GM23338 (cell line): Measurements from ENCODE around the gene FXYD7. TPM values are rescaled to one million over a fixed set of nuclear protein-coding genes. Genes with fewer than 3 reads are reported as not detected.
A peak's percentile ranks its signal among the peaks of the same experiment; 100 is the strongest.

Experiments used
- ATAC-seq: fragments of 200-7000 bp; cut with Tn5 transposase; 3 replicates; pipeline ENCODE4 v1.9.1; 2020
- DNase-seq: peaks from one replicate; pipeline ENCODE4 v3.0.0-alpha.2; 2015; ENCODE audit warnings: low spot score
- H2AFZ ChIP-seq: fragments of 200-600 bp; sonication (generic); 2 replicates; pipeline ENCODE4 v1.8.0; 2016; ENCODE audit warnings: antibody characterized with exemption, mild to moderate bottlenecking, moderate library complexity
- H3F3A ChIP-seq: fragments of 200-600 bp; sonication (generic); replicated peaks from 2 replicates; pipeline ENCODE4 v1.8.0; 2017; ENCODE audit warnings: antibody characterized with exemption, mixed run types, low read depth
- H3K27ac ChIP-seq: fragments of 200-600 bp; sonication (generic); 2 replicates; pipeline ENCODE4 v1.6.1; 2016; ENCODE audit warnings: low read depth
- H3K27me3 ChIP-seq: fragments of 200-600 bp; sonication (generic); 2 replicates; pipeline ENCODE4 v1.8.0; 2016; ENCODE audit warnings: mild to moderate bottlenecking, mixed run types, moderate library complexity; ENCODE audit not compliant: insufficient read depth
- H3K36me3 ChIP-seq: fragments of 200-600 bp; sonication (generic); 2 replicates; pipeline ENCODE4 v1.8.0; 2016; ENCODE audit warnings: mild to moderate bottlenecking; ENCODE audit not compliant: insufficient read depth
- H3K4me1 ChIP-seq: fragments of 200-600 bp; sonication (generic); 2 replicates; pipeline ENCODE4 v1.8.0; 2016; ENCODE audit warnings: mild to moderate bottlenecking, moderate library complexity; ENCODE audit not compliant: insufficient read depth
- H3K4me2 ChIP-seq: fragments of 200-600 bp; sonication (generic); 2 replicates; pipeline ENCODE4 v1.7.1; 2017; ENCODE audit warnings: mixed run types
- H3K4me3 ChIP-seq: fragments of 200-600 bp; sonication (generic); 2 replicates; pipeline ENCODE4 v1.6.1; 2016; ENCODE audit warnings: mixed run types
- H3K79me2 ChIP-seq: fragments of 200-600 bp; sonication (generic); replicated peaks from 2 replicates; pipeline ENCODE4 v1.8.0; 2017; ENCODE audit warnings: mild to moderate bottlenecking; ENCODE audit not compliant: insufficient read depth
- H3K9me2 ChIP-seq: fragments of 200-600 bp; sonication (generic); 2 replicates; pipeline ENCODE4 v1.8.0; 2017; ENCODE audit not compliant: insufficient read depth
- H4K20me1 ChIP-seq: fragments of 200-600 bp; sonication (generic); replicated peaks from 2 replicates; pipeline ENCODE4 v1.8.0; 2017; ENCODE audit warnings: mild to moderate bottlenecking; ENCODE audit not compliant: insufficient read depth
- H3K27ac Mint-ChIP-seq: 2 replicates; pipeline ENCODE4 v1.8.0; 2020; ENCODE audit warnings: inconsistent platforms, mild to moderate bottlenecking, moderate library complexity, mixed read lengths
- H3K27me3 Mint-ChIP-seq: 3 replicates; pipeline ENCODE4 v1.8.0; 2022; ENCODE audit warnings: low read depth, mild to moderate bottlenecking, moderate library complexity, mixed read lengths, inconsistent platforms; ENCODE audit not compliant: insufficient read depth, poor library complexity
- H3K36me3 Mint-ChIP-seq: 3 replicates; pipeline ENCODE4 v1.8.0; 2021; ENCODE audit warnings: low read depth, mild to moderate bottlenecking, inconsistent platforms, moderate library complexity, mixed read lengths
- H3K4me1 Mint-ChIP-seq: 3 replicates; pipeline ENCODE4 v1.8.0; 2020; ENCODE audit warnings: mild to moderate bottlenecking, inconsistent platforms, mixed read lengths
- H3K4me3 Mint-ChIP-seq: 3 replicates; pipeline ENCODE4 v1.8.0; 2021; ENCODE audit warnings: moderate library complexity, mild to moderate bottlenecking, inconsistent platforms, mixed read lengths
- H3K9me3 Mint-ChIP-seq: 3 replicates; pipeline ENCODE4 v1.8.0; 2020; ENCODE audit warnings: moderate library complexity, mild to moderate bottlenecking, inconsistent platforms, mixed read lengths
- CREB1 ChIP-seq: fragments of 250-450 bp; sonication (Bioruptor Pico); IDR thresholded peaks from 2 replicates; pipeline ENCODE4 v1.5.0; 2020; ENCODE audit warnings: low read depth, mild to moderate bottlenecking, moderate library complexity
- EZH2 ChIP-seq: fragments of 200-600 bp; sonication (generic); IDR thresholded peaks from one replicate; pipeline ENCODE4 v1.8.0; 2017; ENCODE audit warnings: antibody characterized with exemption, mild to moderate bottlenecking, low read depth; ENCODE audit not compliant: unreplicated experiment
- JUNB ChIP-seq: IDR thresholded peaks from one replicate; pipeline ENCODE4 v1.6.1; 2016; ENCODE audit warnings: antibody characterized with exemption; ENCODE audit not compliant: unreplicated experiment
- NANOG ChIP-seq: IDR thresholded peaks from 2 replicates; pipeline ENCODE4 v1.6.1; 2016; ENCODE audit warnings: antibody characterized with exemption, borderline replicate concordance
- STAT1 ChIP-seq: IDR thresholded peaks from one replicate; pipeline ENCODE4 v1.6.1; 2016; ENCODE audit warnings: antibody characterized with exemption; ENCODE audit not compliant: unreplicated experiment
- polyA plus RNA-seq: library from polyadenylated mRNA; unstranded; fragments of >200 nt; fragmentation: Nextera tagmentation; extraction: Ambion mirVana; gene quantifications from 2 replicates; pipeline ENCODE4 v1.2.1, GENCODE V29; 2016
- total RNA-seq: library from RNA; depleted of rRNA; stranded (reverse); fragments of >200 nt; shearing (Covaris generic); gene quantifications from 2 replicates; pipeline ENCODE4 v1.2.3, GENCODE V29; 2014
- TF ChIP-seq, protein P1 (sequence below): IDR thresholded peaks from one replicate; pipeline ENCODE4 v1.6.1; 2018; ENCODE audit warnings: antibody characterized with exemption; ENCODE audit not compliant: unreplicated experiment
- TF ChIP-seq, protein P2 (sequence below), 2 experiments: fragments of 200-600 bp in 1 of 2; sonication (generic) in 1 of 2; conservative IDR thresholded peaks; 2 replicates each; pipeline versions ENCODE4 v1.5.1 to v1.6.1; 2016 to 2017; ENCODE audit warnings: antibody characterized with exemption in 2 of 2, low read depth in 2 of 2, mild to moderate bottlenecking in 2 of 2, moderate library complexity in 1 of 2
- TF ChIP-seq, protein P3 (sequence below): IDR thresholded peaks from 2 replicates; pipeline ENCODE4 v1.6.1; 2016; ENCODE audit warnings: antibody characterized with exemption

FXYD7 gene
- total and polyA plus RNA-seq, 2 experiments from 2014 or later, result 9.6 to 44.0 TPM

DNA sequence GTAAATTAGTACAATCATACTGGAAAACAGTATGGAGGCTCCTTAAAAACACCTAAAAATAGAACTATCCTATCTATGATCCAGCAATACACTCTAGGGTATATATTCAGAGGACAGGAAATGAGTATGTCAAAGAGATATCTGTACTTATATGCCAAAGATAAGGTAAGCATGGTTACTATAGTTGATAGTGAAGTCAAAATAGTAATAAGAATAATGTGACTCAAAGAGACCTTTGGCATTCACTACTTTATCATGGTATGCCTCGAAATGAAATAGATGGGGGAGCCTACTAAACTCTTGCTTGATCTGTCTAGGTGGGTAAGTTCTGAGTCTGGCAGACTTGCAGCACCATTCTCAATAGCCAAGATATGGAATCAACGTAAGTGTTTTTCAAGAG lies 41.8 kb downstream of the FXYD7 start (continued):
- TF ChIP-seq, protein P1, sequence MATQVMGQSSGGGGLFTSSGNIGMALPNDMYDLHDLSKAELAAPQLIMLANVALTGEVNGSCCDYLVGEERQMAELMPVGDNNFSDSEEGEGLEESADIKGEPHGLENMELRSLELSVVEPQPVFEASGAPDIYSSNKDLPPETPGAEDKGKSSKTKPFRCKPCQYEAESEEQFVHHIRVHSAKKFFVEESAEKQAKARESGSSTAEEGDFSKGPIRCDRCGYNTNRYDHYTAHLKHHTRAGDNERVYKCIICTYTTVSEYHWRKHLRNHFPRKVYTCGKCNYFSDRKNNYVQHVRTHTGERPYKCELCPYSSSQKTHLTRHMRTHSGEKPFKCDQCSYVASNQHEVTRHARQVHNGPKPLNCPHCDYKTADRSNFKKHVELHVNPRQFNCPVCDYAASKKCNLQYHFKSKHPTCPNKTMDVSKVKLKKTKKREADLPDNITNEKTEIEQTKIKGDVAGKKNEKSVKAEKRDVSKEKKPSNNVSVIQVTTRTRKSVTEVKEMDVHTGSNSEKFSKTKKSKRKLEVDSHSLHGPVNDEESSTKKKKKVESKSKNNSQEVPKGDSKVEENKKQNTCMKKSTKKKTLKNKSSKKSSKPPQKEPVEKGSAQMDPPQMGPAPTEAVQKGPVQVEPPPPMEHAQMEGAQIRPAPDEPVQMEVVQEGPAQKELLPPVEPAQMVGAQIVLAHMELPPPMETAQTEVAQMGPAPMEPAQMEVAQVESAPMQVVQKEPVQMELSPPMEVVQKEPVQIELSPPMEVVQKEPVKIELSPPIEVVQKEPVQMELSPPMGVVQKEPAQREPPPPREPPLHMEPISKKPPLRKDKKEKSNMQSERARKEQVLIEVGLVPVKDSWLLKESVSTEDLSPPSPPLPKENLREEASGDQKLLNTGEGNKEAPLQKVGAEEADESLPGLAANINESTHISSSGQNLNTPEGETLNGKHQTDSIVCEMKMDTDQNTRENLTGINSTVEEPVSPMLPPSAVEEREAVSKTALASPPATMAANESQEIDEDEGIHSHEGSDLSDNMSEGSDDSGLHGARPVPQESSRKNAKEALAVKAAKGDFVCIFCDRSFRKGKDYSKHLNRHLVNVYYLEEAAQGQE, result no peak

DNA sequence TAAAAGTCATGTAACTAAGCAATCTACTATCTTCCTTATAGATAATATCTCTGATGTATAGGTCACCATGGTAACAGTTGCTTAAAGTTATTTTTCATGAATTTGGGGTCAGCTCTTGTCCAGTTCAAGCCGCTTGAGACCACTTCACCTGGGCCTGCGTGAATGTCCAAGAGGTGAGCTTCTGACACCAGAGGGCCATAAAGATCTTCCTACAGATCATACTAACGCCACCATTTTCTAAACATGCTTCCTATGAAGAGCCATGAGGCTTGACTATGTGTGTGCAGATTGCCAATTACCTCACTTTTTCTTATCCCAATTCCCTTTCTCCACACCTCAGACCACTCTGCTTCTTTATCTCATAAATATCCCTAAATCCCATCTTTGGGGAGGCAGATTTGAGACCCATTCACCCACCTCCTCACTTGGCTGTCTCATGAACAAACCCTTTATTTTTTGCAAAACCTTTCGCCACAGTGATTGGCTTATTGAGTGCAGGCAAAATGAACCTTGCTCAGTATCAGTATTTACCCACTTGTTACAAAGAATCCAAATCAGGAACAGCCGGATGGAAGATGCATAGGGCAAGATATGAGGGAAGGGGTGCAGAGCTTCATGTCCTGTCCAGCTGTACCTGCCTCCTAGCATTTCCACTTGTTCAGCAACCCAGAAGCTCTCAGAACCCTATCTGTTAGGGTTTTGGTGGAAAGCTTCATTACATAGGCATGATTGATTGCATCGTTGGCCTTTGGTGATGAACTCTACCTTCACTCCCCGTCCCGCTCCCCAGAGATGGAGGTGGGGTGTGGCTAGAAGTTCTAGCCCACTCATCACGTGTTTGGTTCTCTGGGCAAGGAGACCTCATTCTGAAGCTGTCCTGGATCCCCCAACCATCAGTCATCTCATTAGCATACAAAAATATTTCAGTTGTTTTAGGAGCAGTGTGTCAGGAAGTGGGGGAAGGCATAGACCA lies 51.2 kb downstream of the FXYD7 start:
- Mint-ChIP-seq H3K4me1 (peaks cover 5% of the 10 kb centered on the region; the same call in 2 of the 3 replicates), H3K4me3 (no peak overlapping the region), H3K27ac (no peak overlapping the region), H3K9me3 (0 out of 3 replicates have a peak, but pooled peaks cover 3% of the 10 kb centered on the region), H3K36me3 (no peaks in the 10 kb centered on the region), H3K27me3 (peaks cover 1% of the 10 kb centered on the region)
- peak overlapping the region; percentile 40 for H2AFZ ChIP-seq
- H3K9me2 ChIP-seq, result no peaks in the 10 kb centered on the region
- no peak overlapping the region for H3K4me2 ChIP-seq
- no peak for ATAC-seq
- H4K20me1 ChIP-seq, result no peaks in the 10 kb centered on the region
- H3K79me2 ChIP-seq, result no peaks in the 10 kb centered on the region
- H3F3A ChIP-seq, result no peaks in the 10 kb centered on the region
- H3K27ac ChIP-seq, result no peak overlapping the region
- TF ChIP-seq, protein P2, sequence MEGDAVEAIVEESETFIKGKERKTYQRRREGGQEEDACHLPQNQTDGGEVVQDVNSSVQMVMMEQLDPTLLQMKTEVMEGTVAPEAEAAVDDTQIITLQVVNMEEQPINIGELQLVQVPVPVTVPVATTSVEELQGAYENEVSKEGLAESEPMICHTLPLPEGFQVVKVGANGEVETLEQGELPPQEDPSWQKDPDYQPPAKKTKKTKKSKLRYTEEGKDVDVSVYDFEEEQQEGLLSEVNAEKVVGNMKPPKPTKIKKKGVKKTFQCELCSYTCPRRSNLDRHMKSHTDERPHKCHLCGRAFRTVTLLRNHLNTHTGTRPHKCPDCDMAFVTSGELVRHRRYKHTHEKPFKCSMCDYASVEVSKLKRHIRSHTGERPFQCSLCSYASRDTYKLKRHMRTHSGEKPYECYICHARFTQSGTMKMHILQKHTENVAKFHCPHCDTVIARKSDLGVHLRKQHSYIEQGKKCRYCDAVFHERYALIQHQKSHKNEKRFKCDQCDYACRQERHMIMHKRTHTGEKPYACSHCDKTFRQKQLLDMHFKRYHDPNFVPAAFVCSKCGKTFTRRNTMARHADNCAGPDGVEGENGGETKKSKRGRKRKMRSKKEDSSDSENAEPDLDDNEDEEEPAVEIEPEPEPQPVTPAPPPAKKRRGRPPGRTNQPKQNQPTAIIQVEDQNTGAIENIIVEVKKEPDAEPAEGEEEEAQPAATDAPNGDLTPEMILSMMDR (conservative IDR thresholded peaks at IDR 0.05; ENCODE audit: low read depth in 2 of 2), result peak in 1 of 2 experiments; percentile 39; a peak in 2 of 4 replicates
- TF ChIP-seq EZH2, result no peak
- no peaks in the 10 kb centered on the region for H3K4me1 ChIP-seq
- H3K27me3 ChIP-seq, result no peaks in the 10 kb centered on the region
- no peaks in the 10 kb centered on the region for H3K36me3 ChIP-seq
- H3K4me3 ChIP-seq, result no peak overlapping the region
- no peak for DNase-seq

DNA sequence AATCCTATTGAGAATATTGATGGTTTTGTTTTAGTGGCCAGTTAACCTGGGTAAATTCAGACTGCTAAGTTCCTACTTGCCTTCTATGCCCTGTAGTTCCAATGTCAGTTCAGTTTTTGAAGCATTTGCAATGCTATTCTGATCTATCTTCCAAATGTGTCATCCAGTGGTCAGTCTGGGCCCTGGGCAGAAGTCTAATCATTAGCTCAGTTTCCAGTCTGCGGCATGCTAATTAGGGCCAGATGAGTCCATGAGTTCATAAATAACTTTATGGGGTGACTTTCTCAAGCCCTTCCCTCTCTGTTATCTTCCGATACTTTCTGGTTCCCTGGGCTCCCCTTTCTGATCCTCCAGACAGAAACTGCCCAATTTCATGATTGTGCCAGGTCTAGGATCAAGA lies 52.8 kb downstream of the FXYD7 start:
- peaks cover 11% of the 10 kb centered on the region; the same call in 2 of the 3 replicates for H3K4me1 Mint-ChIP-seq
- no peak overlapping the region for H3K27ac Mint-ChIP-seq
- H3K9me2 ChIP-seq, result no peaks in the 10 kb centered on the region
- H3K27ac ChIP-seq, result no peak overlapping the region
- H3K4me3 ChIP-seq, result no peak overlapping the region
- H4K20me1 ChIP-seq, result no peaks in the 10 kb centered on the region
- no peaks in the 10 kb centered on the region for H3K79me2 ChIP-seq
- peaks cover 11% of the 10 kb centered on the region for H3K27me3 Mint-ChIP-seq
- DNase-seq (no peak), ATAC-seq (no peak)
- H3K9me3 Mint-ChIP-seq, result 0 out of 3 replicates have a peak, but pooled peaks cover 3% of the 10 kb centered on the region
- H3K27me3 ChIP-seq, result no peaks in the 10 kb centered on the region
- no peaks in the 10 kb centered on the region for H3F3A ChIP-seq
- H3K36me3 ChIP-seq, result no peaks in the 10 kb centered on the region
- H3K4me1 ChIP-seq, result 0 out of 2 replicates have a peak, but pooled peaks cover 5% of the 10 kb centered on the region
- peak overlapping the region; percentile 39; the same call in 1 of the 2 replicates for H2AFZ ChIP-seq
- H3K36me3 Mint-ChIP-seq, result no peaks in the 10 kb centered on the region
- no peak overlapping the region for H3K4me2 ChIP-seq
- H3K4me3 Mint-ChIP-seq, result no peak overlapping the region
- TF ChIP-seq, protein P3, sequence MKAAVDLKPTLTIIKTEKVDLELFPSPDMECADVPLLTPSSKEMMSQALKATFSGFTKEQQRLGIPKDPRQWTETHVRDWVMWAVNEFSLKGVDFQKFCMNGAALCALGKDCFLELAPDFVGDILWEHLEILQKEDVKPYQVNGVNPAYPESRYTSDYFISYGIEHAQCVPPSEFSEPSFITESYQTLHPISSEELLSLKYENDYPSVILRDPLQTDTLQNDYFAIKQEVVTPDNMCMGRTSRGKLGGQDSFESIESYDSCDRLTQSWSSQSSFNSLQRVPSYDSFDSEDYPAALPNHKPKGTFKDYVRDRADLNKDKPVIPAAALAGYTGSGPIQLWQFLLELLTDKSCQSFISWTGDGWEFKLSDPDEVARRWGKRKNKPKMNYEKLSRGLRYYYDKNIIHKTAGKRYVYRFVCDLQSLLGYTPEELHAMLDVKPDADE, result no peak
- TF ChIP-seq JUNB (no peak), NANOG (no peak), STAT1 (no peak), CREB1 (CRISPR knock-in tag) (no peak)
- TF ChIP-seq, protein P2 (conservative IDR thresholded peaks at IDR 0.05; ENCODE audit: low read depth in 2 of 2), result no peak
